Left lung (tissue), 10 donors: ENCODE results near the gene RGS7. TPM values are rescaled to one million over a fixed set of nuclear protein-coding genes. Genes with fewer than 3 reads are reported as not detected.

Source experiments
- ATAC-seq: fragments of 200-7000 bp; cut with Tn5 transposase; one replicate; pipeline ENCODE4 v1.9.1; 2020; ENCODE audit warnings: moderate library complexity
- DNase-seq, 4 donors: peaks; one replicate each; pipeline ENCODE4 v3.0.0-alpha.2; 2013 to 2020
- H3K27ac ChIP-seq, 2 donors: fragments of 200-600 bp; sonication (generic) in 1 of 2; one replicate each; pipeline versions ENCODE4 v1.5.0 to v1.8.0; 2020 to 2021
- H3K27me3 ChIP-seq, 2 donors: fragments of 200-600 bp; sonication (generic) in 1 of 2; one replicate each; pipeline versions ENCODE4 v1.5.0 to v1.8.0; 2020 to 2021
- H3K36me3 ChIP-seq, 2 donors: fragments of 200-600 bp; sonication (generic) in 1 of 2; one replicate each; pipeline versions ENCODE4 v1.5.0 to v1.8.0; 2020 to 2021
- H3K4me1 ChIP-seq, 2 donors: fragments of 200-600 bp; one replicate each; pipeline ENCODE4 v1.8.0; 2021
- H3K4me3 ChIP-seq, 2 donors: fragments of 200-600 bp; sonication (generic) in 1 of 2; one replicate each; pipeline versions ENCODE4 v1.5.0 to v1.8.0; 2020 to 2021; ENCODE audit warnings: mild to moderate bottlenecking in 1 of 2
- H3K9me3 ChIP-seq, 2 donors: fragments of 200-600 bp; sonication (generic) in 1 of 2; one replicate each; pipeline versions ENCODE4 v1.5.0 to v1.8.0; 2020 to 2021
- CTCF ChIP-seq, 2 donors: fragments of 200-600 bp; sonication (generic) in 1 of 2; IDR thresholded peaks; one replicate each; pipeline versions ENCODE4 v1.5.0 to v1.8.0; 2021; ENCODE audit warnings: antibody characterized with exemption in 2 of 2
- intact Hi-C, 2 donors: fragments of 100-400 bp; cut with DNase I; formaldehyde crosslinking; loops; one replicate each; pipeline versions ENCODE4 v1.11.2 to v1.14.2; 2022
- polyA plus RNA-seq, 6 donors: library from polyadenylated mRNA; unstranded; fragments of 120-200 nt; gene quantifications; one replicate each; pipeline ENCODE4 v1.2.1, GENCODE V29; 2013; ENCODE audit not compliant: insufficient read length in 6 of 6
- total RNA-seq, 2 donors: library from RNA; stranded (reverse); fragmentation: NEBNext Ultra II Directional; extraction: Animal tissue kit (Norgen Biotek cat#: 25700); gene quantifications; one replicate each; pipeline ENCODE4 v1.2.1, GENCODE V29; 2021
- donor health status: DM: no; HTN: yes; CAD: no.
- donor health status: DM: no; HTN: no; CAD: no.

Gene RGS7
- total and polyA plus RNA-seq, 8 donors: 0.11 to 0.43 (median 0.30) TPM; not detected in 2

GRCh38 chr1:240829487-240829886 is 527.5 kb downstream of the RGS7 start:
- Histone ChIP-seq H3K36me3 (no peaks in the 10 kb centered on the region), H3K4me3 (no peak overlapping the region), H3K27ac (no peak overlapping the region), H3K4me1 (no peaks in the 10 kb centered on the region), H3K9me3 (no peaks in the 10 kb centered on the region), H3K27me3 (no peaks in the 10 kb centered on the region)
- ATAC-seq: no peak
- intact Hi-C loops: no loop called here
- no peak for DNase-seq
- no peak for TF ChIP-seq CTCF (IDR thresholded peaks at IDR 0.05)

- ATAC-seq (no peak), DNase-seq (no peak)
- no peaks in the 10 kb centered on the region for H3K27me3 ChIP-seq
- intact Hi-C loops: no loop called here
- H3K9me3 ChIP-seq: peaks cover 0 to 7% of the 10 kb centered on the region in 2 donors
- no peaks in the 10 kb centered on the region for H3K4me1 ChIP-seq
- no peak for TF ChIP-seq CTCF (IDR thresholded peaks at IDR 0.05)
- no peaks in the 10 kb centered on the region for H3K36me3 ChIP-seq
- no peak overlapping the region for H3K4me3 ChIP-seq
- H3K27ac ChIP-seq: no peak overlapping the region
Observed at GRCh38 chr1:240827786-240828185, 529.2 kb downstream of the RGS7 start.

GRCh38 chr1:240824238-240824637 is 532.8 kb downstream of the RGS7 start:
- no peaks in the 10 kb centered on the region for H3K27me3 ChIP-seq
- no peak for ATAC-seq
- H3K36me3 ChIP-seq: no peaks in the 10 kb centered on the region
- no peak overlapping the region for H3K4me3 ChIP-seq
- DNase-seq: no peak
- intact Hi-C loops: no loop called here
- H3K27ac ChIP-seq: no peak overlapping the region
- H3K9me3 ChIP-seq: peaks cover 0 to 17% of the 10 kb centered on the region in 2 donors
- no peak for TF ChIP-seq CTCF (IDR thresholded peaks at IDR 0.05)
- no peaks in the 10 kb centered on the region for H3K4me1 ChIP-seq

- TF ChIP-seq CTCF (IDR thresholded peaks at IDR 0.05): no peak
- H3K27ac ChIP-seq: no peak overlapping the region
- H3K4me1 ChIP-seq: no peaks in the 10 kb centered on the region
- intact Hi-C loops: no loop called here
- DNase-seq: peak in 1 of 4 donors; percentile 71
- H3K4me3 ChIP-seq: no peak overlapping the region
- H3K27me3 ChIP-seq: no peaks in the 10 kb centered on the region
- H3K9me3 ChIP-seq: peaks cover 0 to 17% of the 10 kb centered on the region in 2 donors
- ATAC-seq: no peak
- H3K36me3 ChIP-seq: no peaks in the 10 kb centered on the region
Observed at GRCh38 chr1:240823357-240823756, 533.6 kb downstream of the RGS7 start.

GRCh38 chr1:240821925-240822324 is 535.1 kb downstream of the RGS7 start:
- peaks cover 0 to 17% of the 10 kb centered on the region in 2 donors for H3K9me3 ChIP-seq
- no peaks in the 10 kb centered on the region for H3K27me3 ChIP-seq
- ATAC-seq (no peak), DNase-seq (no peak)
- no peaks in the 10 kb centered on the region for H3K4me1 ChIP-seq
- TF ChIP-seq CTCF (IDR thresholded peaks at IDR 0.05): no peak
- H3K4me3 ChIP-seq: no peak overlapping the region
- intact Hi-C loops: no loop called here
- H3K36me3 ChIP-seq: no peaks in the 10 kb centered on the region
- H3K27ac ChIP-seq: no peak overlapping the region
